GM23338 (cell line): ENCODE measurements around the gene CDC16. TPM values are rescaled to one million over a fixed set of nuclear protein-coding genes. Genes with fewer than 3 reads are reported as not detected.

Experiments used
- ATAC-seq: fragments of 200-7000 bp; cut with Tn5 transposase; 3 replicates; pipeline ENCODE4 v1.9.1; 2020
- DNase-seq: peaks from one replicate; pipeline ENCODE4 v3.0.0-alpha.2; 2015; ENCODE audit warnings: low spot score
- H2AFZ ChIP-seq: fragments of 200-600 bp; sonication (generic); 2 replicates; pipeline ENCODE4 v1.8.0; 2016; ENCODE audit warnings: antibody characterized with exemption, mild to moderate bottlenecking, moderate library complexity
- H3F3A ChIP-seq: fragments of 200-600 bp; sonication (generic); replicated peaks from 2 replicates; pipeline ENCODE4 v1.8.0; 2017; ENCODE audit warnings: antibody characterized with exemption, mixed run types, low read depth
- H3K27ac ChIP-seq: fragments of 200-600 bp; sonication (generic); 2 replicates; pipeline ENCODE4 v1.6.1; 2016; ENCODE audit warnings: low read depth
- H3K27me3 ChIP-seq: fragments of 200-600 bp; sonication (generic); 2 replicates; pipeline ENCODE4 v1.8.0; 2016; ENCODE audit warnings: mild to moderate bottlenecking, mixed run types, moderate library complexity; ENCODE audit not compliant: insufficient read depth
- H3K36me3 ChIP-seq: fragments of 200-600 bp; sonication (generic); 2 replicates; pipeline ENCODE4 v1.8.0; 2016; ENCODE audit warnings: mild to moderate bottlenecking; ENCODE audit not compliant: insufficient read depth
- H3K4me1 ChIP-seq: fragments of 200-600 bp; sonication (generic); 2 replicates; pipeline ENCODE4 v1.8.0; 2016; ENCODE audit warnings: mild to moderate bottlenecking, moderate library complexity; ENCODE audit not compliant: insufficient read depth
- H3K4me2 ChIP-seq: fragments of 200-600 bp; sonication (generic); 2 replicates; pipeline ENCODE4 v1.7.1; 2017; ENCODE audit warnings: mixed run types
- H3K4me3 ChIP-seq: fragments of 200-600 bp; sonication (generic); 2 replicates; pipeline ENCODE4 v1.6.1; 2016; ENCODE audit warnings: mixed run types
- H3K79me2 ChIP-seq: fragments of 200-600 bp; sonication (generic); replicated peaks from 2 replicates; pipeline ENCODE4 v1.8.0; 2017; ENCODE audit warnings: mild to moderate bottlenecking; ENCODE audit not compliant: insufficient read depth
- H3K9me2 ChIP-seq: fragments of 200-600 bp; sonication (generic); 2 replicates; pipeline ENCODE4 v1.8.0; 2017; ENCODE audit not compliant: insufficient read depth
- H4K20me1 ChIP-seq: fragments of 200-600 bp; sonication (generic); replicated peaks from 2 replicates; pipeline ENCODE4 v1.8.0; 2017; ENCODE audit warnings: mild to moderate bottlenecking; ENCODE audit not compliant: insufficient read depth
- H3K27ac Mint-ChIP-seq: 2 replicates; pipeline ENCODE4 v1.8.0; 2020; ENCODE audit warnings: inconsistent platforms, mild to moderate bottlenecking, moderate library complexity, mixed read lengths
- H3K27me3 Mint-ChIP-seq: 3 replicates; pipeline ENCODE4 v1.8.0; 2022; ENCODE audit warnings: low read depth, mild to moderate bottlenecking, moderate library complexity, mixed read lengths, inconsistent platforms; ENCODE audit not compliant: insufficient read depth, poor library complexity
- H3K36me3 Mint-ChIP-seq: 3 replicates; pipeline ENCODE4 v1.8.0; 2021; ENCODE audit warnings: low read depth, mild to moderate bottlenecking, inconsistent platforms, moderate library complexity, mixed read lengths
- H3K4me1 Mint-ChIP-seq: 3 replicates; pipeline ENCODE4 v1.8.0; 2020; ENCODE audit warnings: mild to moderate bottlenecking, inconsistent platforms, mixed read lengths
- H3K4me3 Mint-ChIP-seq: 3 replicates; pipeline ENCODE4 v1.8.0; 2021; ENCODE audit warnings: moderate library complexity, mild to moderate bottlenecking, inconsistent platforms, mixed read lengths
- H3K9me3 Mint-ChIP-seq: 3 replicates; pipeline ENCODE4 v1.8.0; 2020; ENCODE audit warnings: moderate library complexity, mild to moderate bottlenecking, inconsistent platforms, mixed read lengths
- CREB1 ChIP-seq: fragments of 250-450 bp; sonication (Bioruptor Pico); IDR thresholded peaks from 2 replicates; pipeline ENCODE4 v1.5.0; 2020; ENCODE audit warnings: low read depth, mild to moderate bottlenecking, moderate library complexity
- EZH2 ChIP-seq: fragments of 200-600 bp; sonication (generic); IDR thresholded peaks from one replicate; pipeline ENCODE4 v1.8.0; 2017; ENCODE audit warnings: antibody characterized with exemption, mild to moderate bottlenecking, low read depth; ENCODE audit not compliant: unreplicated experiment
- EZH2phosphoT487 ChIP-seq: fragments of 200-600 bp; sonication (generic); IDR thresholded peaks from one replicate; pipeline ENCODE4 v1.8.1; 2018; ENCODE audit warnings: antibody characterized with exemption; ENCODE audit not compliant: unreplicated experiment
- JUNB ChIP-seq: IDR thresholded peaks from one replicate; pipeline ENCODE4 v1.6.1; 2016; ENCODE audit warnings: antibody characterized with exemption; ENCODE audit not compliant: unreplicated experiment
- NANOG ChIP-seq: IDR thresholded peaks from 2 replicates; pipeline ENCODE4 v1.6.1; 2016; ENCODE audit warnings: antibody characterized with exemption, borderline replicate concordance
- POLR2AphosphoS5 ChIP-seq: IDR thresholded peaks from 2 replicates; pipeline ENCODE4 v1.6.1; 2016; ENCODE audit warnings: antibody characterized with exemption, low read depth
- STAT1 ChIP-seq: IDR thresholded peaks from one replicate; pipeline ENCODE4 v1.6.1; 2016; ENCODE audit warnings: antibody characterized with exemption; ENCODE audit not compliant: unreplicated experiment
- ZNF114 ChIP-seq: fragments of 250-450 bp; sonication (Bioruptor Pico); IDR thresholded peaks from 2 replicates; pipeline ENCODE4 v1.5.0; 2020; ENCODE audit warnings: mild to moderate bottlenecking, moderate library complexity
- ZNF331 ChIP-seq: fragments of 250-450 bp; sonication (Bioruptor Pico); IDR thresholded peaks from 2 replicates; pipeline ENCODE4 v1.5.0; 2020; ENCODE audit warnings: low read depth, mild to moderate bottlenecking, moderate library complexity
- polyA plus RNA-seq: library from polyadenylated mRNA; unstranded; fragments of >200 nt; fragmentation: Nextera tagmentation; extraction: Ambion mirVana; gene quantifications from 2 replicates; pipeline ENCODE4 v1.2.1, GENCODE V29; 2016
- total RNA-seq: library from RNA; depleted of rRNA; stranded (reverse); fragments of >200 nt; shearing (Covaris generic); gene quantifications from 2 replicates; pipeline ENCODE4 v1.2.3, GENCODE V29; 2014
- TF ChIP-seq, protein P1 (sequence below): IDR thresholded peaks from 2 replicates; pipeline ENCODE4 v1.6.1; 2016; ENCODE audit warnings: antibody characterized with exemption
- TF ChIP-seq, protein P2 (sequence below): IDR thresholded peaks from one replicate; pipeline ENCODE4 v1.6.1; 2018; ENCODE audit warnings: antibody characterized with exemption; ENCODE audit not compliant: unreplicated experiment
- TF ChIP-seq, protein P3 (sequence below): fragments of 250-450 bp; sonication (Bioruptor Pico); IDR thresholded peaks from 2 replicates; pipeline ENCODE4 v1.5.0; 2020; ENCODE audit warnings: mild to moderate bottlenecking, moderate library complexity
- TF ChIP-seq, protein P4 (sequence below), 2 experiments: fragments of 200-600 bp in 1 of 2; sonication (generic) in 1 of 2; conservative IDR thresholded peaks; 2 replicates each; pipeline versions ENCODE4 v1.5.1 to v1.6.1; 2016 to 2017; ENCODE audit warnings: antibody characterized with exemption in 2 of 2, low read depth in 2 of 2, mild to moderate bottlenecking in 2 of 2, moderate library complexity in 1 of 2

Gene CDC16
- total and polyA plus RNA-seq, 2 experiments from 2014 or later, result 86.1 to 91.3 TPM

DNA sequence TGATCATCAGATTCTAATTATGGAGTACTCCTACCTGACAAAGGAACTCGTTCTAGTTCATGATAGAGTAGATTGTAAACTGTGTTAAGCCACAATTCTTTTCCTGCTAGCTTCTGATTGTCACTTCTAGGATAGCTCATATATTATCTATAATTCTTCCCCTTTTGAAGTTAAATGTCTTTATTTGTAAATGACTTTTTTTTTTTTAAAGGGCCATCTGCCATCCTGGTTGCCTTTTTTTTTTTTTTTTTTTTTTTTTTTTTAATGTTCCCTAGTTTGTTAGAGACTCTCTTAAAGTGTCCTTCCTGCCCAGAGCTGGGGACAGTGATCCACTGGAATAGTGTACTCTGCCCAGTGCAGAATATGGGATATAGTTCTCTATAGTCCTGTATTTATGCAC, 83.9 kb downstream of the CDC16 start:
- no peak for DNase-seq
- H3K27me3 Mint-ChIP-seq, result peaks cover 4% of the 10 kb centered on the region
- Histone ChIP-seq H3K4me2 (no peak overlapping the region), H3K27me3 (no peaks in the 10 kb centered on the region), H3K36me3 (peaks cover 22% of the 10 kb centered on the region), H3K9me2 (no peaks in the 10 kb centered on the region), H4K20me1 (no peaks in the 10 kb centered on the region; the same call in 1 of the 2 replicates), H3K27ac (no peak overlapping the region), H2AFZ (no peak overlapping the region), H3K79me2 (peaks cover 70% of the 10 kb centered on the region), H3K4me3 (no peak overlapping the region), H3K4me1 (peaks cover 7% of the 10 kb centered on the region; the same call in 1 of the 2 replicates), H3F3A (no peaks in the 10 kb centered on the region; the same call in 1 of the 2 replicates)
- H3K4me3 Mint-ChIP-seq, result no peak overlapping the region
- peaks cover 48% of the 10 kb centered on the region for H3K36me3 Mint-ChIP-seq
- no peak for ATAC-seq
- TF ChIP-seq EZH2 (no peak), ZNF331 (no peak), ZNF114 (CRISPR knock-in tag) (no peak), EZH2phosphoT487 (no peak), POLR2AphosphoS5 (no peak), STAT1 (no peak), CREB1 (CRISPR knock-in tag) (no peak), NANOG (no peak), JUNB (no peak)
- TF ChIP-seq, protein P1, sequence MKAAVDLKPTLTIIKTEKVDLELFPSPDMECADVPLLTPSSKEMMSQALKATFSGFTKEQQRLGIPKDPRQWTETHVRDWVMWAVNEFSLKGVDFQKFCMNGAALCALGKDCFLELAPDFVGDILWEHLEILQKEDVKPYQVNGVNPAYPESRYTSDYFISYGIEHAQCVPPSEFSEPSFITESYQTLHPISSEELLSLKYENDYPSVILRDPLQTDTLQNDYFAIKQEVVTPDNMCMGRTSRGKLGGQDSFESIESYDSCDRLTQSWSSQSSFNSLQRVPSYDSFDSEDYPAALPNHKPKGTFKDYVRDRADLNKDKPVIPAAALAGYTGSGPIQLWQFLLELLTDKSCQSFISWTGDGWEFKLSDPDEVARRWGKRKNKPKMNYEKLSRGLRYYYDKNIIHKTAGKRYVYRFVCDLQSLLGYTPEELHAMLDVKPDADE, result no peak
- TF ChIP-seq, protein P2, sequence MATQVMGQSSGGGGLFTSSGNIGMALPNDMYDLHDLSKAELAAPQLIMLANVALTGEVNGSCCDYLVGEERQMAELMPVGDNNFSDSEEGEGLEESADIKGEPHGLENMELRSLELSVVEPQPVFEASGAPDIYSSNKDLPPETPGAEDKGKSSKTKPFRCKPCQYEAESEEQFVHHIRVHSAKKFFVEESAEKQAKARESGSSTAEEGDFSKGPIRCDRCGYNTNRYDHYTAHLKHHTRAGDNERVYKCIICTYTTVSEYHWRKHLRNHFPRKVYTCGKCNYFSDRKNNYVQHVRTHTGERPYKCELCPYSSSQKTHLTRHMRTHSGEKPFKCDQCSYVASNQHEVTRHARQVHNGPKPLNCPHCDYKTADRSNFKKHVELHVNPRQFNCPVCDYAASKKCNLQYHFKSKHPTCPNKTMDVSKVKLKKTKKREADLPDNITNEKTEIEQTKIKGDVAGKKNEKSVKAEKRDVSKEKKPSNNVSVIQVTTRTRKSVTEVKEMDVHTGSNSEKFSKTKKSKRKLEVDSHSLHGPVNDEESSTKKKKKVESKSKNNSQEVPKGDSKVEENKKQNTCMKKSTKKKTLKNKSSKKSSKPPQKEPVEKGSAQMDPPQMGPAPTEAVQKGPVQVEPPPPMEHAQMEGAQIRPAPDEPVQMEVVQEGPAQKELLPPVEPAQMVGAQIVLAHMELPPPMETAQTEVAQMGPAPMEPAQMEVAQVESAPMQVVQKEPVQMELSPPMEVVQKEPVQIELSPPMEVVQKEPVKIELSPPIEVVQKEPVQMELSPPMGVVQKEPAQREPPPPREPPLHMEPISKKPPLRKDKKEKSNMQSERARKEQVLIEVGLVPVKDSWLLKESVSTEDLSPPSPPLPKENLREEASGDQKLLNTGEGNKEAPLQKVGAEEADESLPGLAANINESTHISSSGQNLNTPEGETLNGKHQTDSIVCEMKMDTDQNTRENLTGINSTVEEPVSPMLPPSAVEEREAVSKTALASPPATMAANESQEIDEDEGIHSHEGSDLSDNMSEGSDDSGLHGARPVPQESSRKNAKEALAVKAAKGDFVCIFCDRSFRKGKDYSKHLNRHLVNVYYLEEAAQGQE, result no peak
- TF ChIP-seq, protein P3, sequence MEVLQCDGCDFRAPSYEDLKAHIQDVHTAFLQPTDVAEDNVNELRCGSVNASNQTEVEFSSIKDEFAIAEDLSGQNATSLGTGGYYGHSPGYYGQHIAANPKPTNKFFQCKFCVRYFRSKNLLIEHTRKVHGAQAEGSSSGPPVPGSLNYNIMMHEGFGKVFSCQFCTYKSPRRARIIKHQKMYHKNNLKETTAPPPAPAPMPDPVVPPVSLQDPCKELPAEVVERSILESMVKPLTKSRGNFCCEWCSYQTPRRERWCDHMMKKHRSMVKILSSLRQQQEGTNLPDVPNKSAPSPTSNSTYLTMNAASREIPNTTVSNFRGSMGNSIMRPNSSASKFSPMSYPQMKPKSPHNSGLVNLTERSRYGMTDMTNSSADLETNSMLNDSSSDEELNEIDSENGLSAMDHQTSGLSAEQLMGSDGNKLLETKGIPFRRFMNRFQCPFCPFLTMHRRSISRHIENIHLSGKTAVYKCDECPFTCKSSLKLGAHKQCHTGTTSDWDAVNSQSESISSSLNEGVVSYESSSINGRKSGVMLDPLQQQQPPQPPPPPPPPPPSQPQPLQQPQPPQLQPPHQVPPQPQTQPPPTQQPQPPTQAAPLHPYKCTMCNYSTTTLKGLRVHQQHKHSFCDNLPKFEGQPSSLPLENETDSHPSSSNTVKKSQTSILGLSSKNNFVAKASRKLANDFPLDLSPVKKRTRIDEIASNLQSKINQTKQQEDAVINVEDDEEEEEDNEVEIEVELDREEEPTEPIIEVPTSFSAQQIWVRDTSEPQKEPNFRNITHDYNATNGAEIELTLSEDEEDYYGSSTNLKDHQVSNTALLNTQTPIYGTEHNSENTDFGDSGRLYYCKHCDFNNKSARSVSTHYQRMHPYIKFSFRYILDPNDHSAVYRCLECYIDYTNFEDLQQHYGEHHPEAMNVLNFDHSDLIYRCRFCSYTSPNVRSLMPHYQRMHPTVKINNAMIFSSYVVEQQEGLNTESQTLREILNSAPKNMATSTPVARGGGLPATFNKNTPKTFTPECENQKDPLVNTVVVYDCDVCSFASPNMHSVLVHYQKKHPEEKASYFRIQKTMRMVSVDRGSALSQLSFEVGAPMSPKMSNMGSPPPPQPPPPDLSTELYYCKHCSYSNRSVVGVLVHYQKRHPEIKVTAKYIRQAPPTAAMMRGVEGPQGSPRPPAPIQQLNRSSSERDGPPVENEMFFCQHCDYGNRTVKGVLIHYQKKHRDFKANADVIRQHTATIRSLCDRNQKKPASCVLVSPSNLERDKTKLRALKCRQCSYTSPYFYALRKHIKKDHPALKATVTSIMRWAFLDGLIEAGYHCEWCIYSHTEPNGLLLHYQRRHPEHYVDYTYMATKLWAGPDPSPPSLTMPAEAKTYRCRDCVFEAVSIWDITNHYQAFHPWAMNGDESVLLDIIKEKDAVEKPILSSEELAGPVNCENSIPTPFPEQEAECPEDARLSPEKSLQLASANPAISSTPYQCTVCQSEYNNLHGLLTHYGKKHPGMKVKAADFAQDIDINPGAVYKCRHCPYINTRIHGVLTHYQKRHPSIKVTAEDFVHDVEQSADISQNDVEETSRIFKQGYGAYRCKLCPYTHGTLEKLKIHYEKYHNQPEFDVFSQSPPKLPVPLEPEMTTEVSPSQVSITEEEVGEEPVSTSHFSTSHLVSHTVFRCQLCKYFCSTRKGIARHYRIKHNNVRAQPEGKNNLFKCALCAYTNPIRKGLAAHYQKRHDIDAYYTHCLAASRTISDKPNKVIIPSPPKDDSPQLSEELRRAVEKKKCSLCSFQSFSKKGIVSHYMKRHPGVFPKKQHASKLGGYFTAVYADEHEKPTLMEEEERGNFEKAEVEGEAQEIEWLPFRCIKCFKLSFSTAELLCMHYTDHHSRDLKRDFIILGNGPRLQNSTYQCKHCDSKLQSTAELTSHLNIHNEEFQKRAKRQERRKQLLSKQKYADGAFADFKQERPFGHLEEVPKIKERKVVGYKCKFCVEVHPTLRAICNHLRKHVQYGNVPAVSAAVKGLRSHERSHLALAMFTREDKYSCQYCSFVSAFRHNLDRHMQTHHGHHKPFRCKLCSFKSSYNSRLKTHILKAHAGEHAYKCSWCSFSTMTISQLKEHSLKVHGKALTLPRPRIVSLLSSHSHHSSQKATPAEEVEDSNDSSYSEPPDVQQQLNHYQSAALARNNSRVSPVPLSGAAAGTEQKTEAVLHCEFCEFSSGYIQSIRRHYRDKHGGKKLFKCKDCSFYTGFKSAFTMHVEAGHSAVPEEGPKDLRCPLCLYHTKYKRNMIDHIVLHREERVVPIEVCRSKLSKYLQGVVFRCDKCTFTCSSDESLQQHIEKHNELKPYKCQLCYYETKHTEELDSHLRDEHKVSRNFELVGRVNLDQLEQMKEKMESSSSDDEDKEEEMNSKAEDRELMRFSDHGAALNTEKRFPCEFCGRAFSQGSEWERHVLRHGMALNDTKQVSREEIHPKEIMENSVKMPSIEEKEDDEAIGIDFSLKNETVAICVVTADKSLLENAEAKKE (CRISPR knock-in tag), result no peak
- TF ChIP-seq, protein P4, sequence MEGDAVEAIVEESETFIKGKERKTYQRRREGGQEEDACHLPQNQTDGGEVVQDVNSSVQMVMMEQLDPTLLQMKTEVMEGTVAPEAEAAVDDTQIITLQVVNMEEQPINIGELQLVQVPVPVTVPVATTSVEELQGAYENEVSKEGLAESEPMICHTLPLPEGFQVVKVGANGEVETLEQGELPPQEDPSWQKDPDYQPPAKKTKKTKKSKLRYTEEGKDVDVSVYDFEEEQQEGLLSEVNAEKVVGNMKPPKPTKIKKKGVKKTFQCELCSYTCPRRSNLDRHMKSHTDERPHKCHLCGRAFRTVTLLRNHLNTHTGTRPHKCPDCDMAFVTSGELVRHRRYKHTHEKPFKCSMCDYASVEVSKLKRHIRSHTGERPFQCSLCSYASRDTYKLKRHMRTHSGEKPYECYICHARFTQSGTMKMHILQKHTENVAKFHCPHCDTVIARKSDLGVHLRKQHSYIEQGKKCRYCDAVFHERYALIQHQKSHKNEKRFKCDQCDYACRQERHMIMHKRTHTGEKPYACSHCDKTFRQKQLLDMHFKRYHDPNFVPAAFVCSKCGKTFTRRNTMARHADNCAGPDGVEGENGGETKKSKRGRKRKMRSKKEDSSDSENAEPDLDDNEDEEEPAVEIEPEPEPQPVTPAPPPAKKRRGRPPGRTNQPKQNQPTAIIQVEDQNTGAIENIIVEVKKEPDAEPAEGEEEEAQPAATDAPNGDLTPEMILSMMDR (conservative IDR thresholded peaks at IDR 0.05; ENCODE audit: low read depth in 2 of 2), result no peak
- peaks cover 12% of the 10 kb centered on the region for H3K4me1 Mint-ChIP-seq
- no peak overlapping the region for H3K27ac Mint-ChIP-seq
- no peaks in the 10 kb centered on the region for H3K9me3 Mint-ChIP-seq
